Effector CD4-positive, alpha-beta T cell (primary cell): ENCODE results near the gene PAQR5.
"Not testable (repeated sequence)": the region's sequence is repeated elsewhere in the genome, so short reads cannot be mapped to it uniquely, and the experiment has no call there.

Experiments
- DNase-seq: peaks from one replicate; pipeline ENCODE4 v3.0.0-alpha.2; 2020

The PAQR5 gene

DNA sequence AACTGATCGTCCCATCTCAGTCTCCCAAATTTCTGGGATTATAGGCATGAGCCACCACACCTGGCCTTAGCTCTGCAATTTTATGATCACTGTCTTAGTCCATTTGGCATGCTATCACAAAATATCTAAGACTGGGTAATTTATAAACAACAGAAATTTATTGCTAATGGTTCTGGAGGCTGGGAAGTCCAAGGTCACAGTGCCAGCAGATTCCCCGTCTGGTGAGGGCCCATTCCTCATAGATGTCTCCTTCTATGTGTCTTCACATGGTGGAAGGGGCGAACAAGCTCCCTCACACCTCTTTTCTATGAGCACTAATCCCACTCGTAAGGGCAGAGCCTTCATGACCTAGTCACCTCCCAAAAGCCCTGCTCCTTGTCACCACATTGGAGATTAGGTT is 60.1 kb downstream of the PAQR5 start:
- DNase-seq: no peak

DNA sequence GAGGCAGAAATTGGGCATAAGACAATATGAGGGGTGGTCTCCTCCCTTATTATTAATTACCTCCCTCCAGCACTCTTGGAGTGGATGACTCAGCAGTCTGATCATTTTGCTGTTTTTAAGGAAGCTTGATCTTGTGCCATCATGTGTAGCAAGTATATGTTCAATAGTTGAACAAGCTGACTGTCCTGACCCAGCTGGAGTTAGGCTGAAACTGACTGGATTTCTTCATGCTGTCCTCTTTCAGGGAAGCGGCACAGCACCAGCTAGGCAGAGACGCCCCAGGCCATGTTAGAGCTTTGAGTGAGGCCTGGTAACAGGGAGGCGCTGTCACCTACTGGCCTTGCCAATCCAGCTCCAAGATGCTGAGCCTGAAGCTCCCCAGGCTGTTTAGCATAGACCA is 61.0 kb downstream of the PAQR5 start:
- DNase-seq: no peak

DNA sequence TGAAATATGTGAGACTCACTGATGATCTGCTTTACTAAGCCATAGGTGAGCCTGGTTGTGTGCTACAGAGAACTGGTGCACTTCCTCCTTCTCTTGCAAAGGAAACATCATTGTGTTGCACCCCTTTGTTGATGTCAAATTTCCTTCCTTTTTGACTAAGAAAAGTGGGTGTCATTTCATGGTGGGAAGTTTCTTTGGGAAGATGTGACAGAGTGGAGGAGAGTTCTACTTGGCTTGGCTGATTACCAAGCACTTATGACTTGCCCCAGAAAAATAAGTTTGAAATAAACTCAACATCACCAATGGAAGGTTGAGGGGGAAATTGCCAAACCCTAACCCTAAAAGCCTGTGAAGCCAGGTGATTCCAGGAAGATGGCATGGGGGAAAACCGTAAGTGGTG is 61.9 kb downstream of the PAQR5 start:
- DNase-seq: no peak

DNA sequence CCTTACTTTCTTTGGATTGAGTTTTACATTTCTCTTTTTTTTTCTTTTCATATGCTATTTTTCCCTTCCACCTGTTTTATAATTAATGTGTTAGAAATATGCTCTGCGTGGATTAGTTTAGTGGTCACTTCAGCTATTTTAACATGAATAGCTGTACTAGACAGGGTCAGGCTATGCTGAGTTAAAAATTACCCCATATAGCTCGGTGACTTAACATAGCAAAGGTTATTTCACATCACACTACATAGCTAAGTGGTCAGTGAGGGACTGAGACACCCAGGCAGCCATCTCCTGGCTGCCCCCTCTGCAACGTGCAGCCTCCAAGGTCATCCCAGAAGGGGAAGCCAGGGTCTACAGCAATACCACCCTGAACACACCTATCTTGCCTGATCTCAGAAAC is 68.5 kb downstream of the PAQR5 start:
- no peak for DNase-seq

DNA sequence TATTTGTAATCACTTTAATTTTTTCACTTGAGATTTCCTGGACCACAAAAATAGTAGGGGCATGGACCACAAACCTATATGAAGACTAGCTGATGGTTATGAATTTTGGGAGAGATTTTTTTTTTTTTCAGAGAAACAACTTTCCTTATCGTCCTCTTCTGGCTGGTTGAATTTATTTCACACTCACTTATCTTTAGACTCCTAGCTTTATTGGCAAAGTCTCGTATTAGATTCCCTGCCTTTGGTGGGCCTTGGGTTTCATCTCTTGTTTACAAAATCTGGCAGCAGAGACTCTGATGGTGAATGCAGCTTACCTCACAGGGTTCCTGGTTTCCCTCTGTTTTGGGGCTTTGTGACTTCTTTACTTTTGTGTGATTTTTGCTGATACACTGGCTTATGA is 70.9 kb downstream of the PAQR5 start:
- DNase-seq: no peak

DNA sequence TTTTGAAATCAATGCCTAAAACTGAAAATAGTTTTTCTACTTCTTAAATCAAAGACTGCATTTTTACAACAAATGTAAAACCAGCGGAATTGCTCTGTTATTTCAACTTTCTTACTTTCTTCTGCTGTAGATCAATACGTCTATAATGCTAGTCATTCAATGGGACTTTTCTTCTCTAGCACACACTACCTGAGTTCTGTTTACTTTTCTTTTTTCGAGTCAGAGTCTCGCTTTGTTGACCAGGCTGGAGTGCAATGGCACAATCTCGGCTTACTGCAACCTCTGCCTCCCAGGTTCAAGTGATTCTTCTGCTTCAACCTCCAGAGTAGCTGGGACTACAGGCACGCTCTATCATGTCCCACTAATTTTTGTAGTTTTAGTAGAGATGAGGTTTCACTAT is 74.7 kb downstream of the PAQR5 start:
- DNase-seq: no peak

DNA sequence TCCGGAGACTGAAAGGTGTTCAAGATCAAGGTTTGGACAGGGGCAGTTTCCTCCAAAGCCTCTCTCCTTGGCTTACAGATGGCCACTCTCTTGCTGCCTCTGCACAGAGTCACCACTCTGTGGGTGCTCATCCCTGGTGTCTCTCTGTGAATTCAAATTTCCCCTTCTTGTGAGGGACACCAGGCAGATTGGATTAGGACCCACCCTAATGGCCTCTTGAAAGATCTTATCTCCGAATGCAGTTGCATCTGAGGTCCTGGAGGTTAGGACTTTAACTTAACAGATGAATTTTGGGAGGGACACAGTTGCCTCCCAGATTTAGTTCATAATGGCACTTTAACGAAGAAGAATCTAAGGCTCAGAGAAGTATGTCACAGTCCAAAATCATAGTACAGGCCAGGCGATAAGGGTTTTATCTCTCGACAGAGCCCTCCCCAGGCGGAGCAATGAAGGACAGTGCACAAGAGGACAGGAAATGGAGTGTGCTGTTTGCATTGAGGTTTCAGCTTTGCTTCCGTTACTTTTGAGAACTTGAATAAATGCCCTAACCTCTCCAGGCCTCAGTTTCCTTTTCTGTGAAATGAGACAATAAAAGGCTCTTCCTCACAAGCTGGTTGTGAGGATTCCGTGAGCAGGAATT is 76.6 kb downstream of the PAQR5 start:
- DNase-seq: no peak

DNA sequence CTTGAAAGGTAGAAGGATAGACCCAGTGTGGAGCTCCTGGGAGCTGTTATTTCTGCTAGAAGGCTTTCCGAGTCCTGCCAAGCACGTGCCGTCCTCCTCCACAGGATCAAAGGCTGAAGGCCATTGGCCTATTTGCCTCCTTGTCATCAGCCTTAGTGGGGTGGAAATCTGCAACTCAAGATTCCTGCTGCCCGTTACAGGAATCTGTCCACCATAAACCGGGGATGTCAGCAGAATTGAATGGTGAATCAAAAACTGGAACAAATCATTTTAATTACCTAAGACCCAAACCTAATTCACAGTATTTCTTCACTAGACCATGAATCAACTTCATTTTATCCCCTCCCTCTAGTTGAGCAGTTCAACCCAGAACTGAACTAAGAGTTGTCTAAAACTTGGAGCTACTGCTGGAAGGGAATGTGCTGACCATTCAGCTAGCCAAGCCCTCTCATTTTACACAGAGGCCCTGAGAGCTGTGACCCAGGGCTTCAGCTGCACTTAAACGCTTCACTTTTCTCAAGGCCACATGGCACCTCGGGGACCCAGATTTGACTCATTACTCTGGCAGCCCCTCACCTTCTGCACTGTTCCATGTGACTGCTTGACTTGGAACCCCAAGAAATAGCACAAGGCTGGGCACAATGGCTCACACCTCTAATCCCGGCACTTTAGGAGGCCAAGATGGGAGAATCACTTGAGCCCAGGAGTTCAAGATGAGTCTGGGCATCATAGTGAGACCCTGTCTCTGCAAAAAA is 78.7 kb downstream of the PAQR5 start:
- no peak for DNase-seq

DNA sequence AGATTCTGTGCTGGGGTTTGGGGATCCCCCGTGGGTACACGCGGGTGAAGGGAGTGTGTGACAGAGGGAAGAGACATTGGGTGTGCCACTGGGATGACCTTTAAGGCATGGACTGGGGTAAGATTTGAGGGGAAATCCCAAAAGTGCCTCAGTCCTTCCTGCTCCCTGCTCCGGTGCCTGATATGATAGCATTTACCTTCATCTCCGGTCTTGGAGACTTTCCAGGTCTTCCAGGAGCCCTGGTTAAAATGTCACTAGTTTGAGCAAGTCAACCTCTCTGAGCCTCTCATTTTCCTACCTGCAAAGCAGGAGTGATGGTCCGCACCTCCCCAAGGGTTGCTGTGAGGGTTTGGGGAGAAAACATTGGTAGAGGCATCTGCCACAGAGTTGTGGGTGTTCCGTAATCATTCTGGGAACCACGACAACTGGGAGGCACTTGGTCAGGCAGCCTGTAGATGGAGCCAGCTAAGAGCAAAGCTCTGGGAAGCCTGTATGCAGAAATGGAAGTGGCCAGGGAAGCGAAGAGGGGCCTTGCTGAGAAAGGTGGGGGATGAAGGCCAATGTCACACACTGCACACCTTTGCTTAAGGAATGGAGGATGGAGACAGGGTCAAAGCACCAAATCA is 81.5 kb downstream of the PAQR5 start:
- DNase-seq: no peak

DNA sequence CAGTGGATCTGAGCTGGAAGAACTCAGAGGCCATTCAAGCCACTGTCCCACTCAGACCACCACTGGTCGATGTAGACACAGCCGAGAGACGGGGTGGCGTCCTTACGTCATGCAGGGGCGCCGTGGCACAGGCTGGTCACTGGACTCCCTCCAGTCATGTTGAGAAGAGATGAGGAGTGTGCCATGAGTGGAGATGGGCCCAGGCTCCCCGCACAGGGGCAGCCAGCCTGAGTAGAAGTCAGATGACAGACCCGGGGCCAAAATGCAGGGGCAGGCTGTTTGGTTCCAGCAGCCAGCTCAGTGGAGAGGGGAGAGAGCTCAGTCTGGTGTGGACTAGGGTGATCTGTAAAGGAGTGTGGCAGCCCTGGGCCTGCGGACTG is 82.0 kb downstream of the PAQR5 start:
- DNase-seq: no peak

DNA sequence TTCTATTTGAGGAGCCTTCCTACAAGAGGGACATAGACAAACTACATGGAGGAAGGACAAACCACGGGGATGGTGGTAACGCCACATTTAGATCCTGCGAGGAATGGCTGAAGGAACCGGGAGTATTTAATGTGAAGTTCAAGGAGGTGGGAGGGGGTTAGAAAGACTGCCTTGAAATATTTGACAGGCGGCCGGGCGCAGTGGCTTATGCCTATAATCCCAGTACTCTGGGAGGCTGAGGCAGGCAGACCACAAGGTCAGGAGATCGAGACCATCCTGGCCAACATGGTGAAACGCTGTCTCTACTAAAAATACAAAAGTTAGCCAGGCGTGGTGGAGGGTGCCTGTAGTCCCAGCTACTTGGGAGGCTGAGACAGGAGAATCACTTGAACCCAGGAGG is 83.5 kb downstream of the PAQR5 start:
- DNase-seq: not testable (repeated sequence)

DNA sequence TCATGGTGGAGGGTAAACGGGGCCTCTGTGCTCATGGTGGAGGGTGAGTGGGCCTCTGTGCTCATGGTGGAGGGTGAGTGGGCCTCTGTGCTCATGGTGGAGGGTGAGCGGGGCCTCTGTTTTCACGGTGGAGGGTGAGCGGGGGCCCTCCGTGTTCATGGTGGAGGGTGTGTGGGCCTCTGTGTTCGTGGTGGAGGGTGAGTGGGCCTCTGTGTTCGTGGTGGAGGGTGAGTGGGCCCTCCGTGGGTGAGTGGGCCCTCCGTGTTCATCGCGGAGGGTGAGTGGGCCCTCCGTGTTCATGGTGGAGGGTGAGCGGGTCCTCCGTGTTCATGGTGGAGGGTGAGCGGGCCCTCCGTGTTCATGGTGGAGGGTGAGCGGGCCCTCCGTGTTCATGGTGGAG is 85.4 kb downstream of the PAQR5 start:
- DNase-seq: not testable (repeated sequence)

DNA sequence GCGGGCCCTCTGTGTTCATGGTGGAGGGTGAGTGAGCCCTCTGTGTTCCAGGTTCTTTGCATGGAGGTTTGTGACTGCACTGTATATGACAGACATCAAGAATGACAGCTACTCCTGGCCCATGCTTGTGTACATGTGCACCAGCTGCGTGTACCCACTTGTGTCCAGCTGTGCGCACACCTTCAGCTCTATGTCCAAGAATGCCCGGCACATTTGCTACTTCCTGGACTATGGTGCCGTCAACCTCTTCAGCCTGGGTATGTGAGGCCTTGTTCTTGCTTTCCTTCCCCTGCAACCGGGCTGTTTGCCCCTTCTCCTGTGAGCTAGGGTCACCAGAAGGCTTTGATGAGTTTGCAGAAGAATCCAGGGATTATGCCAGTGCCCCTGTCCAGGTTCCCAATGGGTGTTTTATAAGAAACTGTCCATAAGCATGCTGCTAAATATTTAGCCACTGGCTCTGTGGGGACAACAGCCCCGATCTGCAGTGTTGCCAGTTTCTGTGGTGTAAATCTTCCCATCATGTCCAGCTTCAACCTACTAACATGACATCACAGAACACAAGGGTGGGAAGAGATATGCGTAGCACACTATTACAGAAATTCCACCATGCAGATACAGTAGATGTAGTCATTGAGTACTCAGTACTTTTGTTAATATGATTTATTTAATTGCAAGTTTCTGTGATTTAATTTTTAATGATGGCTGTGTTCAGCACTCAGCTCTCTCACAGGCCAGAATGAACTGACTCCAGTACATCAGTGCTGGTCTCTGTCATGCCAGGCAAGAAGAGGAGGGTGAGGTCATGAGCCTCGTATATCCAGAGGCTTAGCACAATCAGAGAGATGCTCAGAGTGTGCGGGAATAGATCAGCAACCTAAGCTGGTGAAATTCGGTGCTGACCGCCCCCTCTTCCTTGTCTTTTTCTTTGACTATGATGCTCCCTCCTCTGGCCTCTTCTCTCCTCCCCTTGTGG is 86.2 kb downstream of the PAQR5 start:
- DNase-seq: no peak

DNA sequence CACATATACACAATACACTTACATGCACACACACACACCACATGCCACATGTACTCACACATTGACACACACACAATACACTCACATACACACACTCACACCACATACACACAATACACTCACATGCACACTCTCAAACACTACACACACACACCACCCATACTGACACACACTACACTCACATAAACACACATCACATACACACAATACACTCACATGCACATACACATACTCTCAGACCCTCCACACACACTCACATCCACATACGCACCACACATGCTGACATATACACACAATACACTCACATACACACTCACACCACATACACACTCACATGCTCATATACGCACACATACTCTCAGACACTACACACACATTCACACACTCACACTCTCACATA is 87.1 kb downstream of the PAQR5 start:
- DNase-seq: no peak

DNA sequence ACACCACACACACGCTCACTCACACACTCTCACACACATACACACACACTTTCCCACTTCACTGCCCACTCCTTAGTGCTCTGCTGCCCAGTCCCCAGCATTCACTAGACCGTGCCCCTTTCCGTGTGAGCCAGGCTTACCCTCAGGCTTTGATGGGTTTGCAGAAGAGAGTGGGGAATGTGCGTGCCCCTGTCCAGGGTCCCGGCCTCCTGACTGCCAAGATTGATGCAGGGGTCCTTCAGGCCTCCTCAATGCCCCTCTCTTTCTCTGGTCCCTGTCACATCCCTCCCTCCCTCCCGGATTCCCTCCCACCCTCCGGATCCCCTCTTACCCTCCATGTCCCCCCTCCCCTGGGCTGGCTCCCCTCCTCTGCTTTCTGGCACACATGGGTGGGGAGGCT is 87.6 kb downstream of the PAQR5 start:
- DNase-seq: no peak

DNA sequence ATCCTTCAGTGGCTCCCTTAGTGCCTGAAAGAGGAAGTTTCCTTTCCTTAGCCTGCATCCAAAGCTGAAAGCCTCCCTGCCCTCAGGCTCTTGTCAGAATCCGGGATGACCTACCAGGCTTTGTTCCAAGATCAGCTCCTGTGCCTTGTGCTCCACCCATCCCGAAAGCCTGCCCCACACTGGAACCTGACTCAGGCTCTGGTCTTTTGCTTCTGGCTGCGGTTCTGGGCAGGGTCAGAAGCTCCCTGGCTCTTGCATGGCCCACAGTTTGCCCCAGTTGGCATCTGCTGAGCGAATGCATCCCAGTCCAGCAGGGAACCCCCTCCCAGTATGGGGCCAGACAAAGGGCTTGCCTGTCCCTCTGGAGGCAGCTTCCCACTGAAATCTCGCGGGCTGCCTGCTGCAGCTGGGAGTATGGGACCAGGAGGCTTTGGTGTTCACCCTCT is 89.6 kb downstream of the PAQR5 start:
- no peak for DNase-seq

DNA sequence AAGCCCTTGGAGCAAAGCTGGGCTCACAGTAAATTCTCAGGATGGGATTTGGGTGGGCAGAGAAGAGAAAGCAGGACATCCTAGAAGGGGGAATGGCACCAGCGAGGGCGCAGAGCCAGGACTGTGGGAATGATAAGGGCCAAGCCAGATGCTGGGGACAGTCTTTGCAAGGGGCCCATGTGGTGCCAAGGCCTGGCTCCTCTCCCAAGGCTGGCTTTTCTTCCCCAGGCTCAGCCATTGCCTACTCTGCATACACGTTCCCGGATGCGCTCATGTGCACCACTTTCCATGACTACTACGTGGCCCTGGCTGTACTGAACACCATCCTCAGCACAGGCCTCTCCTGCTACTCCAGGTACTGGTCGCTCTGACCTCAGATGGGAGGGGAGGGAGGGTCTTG is 90.7 kb downstream of the PAQR5 start:
- DNase-seq: no peak

DNA sequence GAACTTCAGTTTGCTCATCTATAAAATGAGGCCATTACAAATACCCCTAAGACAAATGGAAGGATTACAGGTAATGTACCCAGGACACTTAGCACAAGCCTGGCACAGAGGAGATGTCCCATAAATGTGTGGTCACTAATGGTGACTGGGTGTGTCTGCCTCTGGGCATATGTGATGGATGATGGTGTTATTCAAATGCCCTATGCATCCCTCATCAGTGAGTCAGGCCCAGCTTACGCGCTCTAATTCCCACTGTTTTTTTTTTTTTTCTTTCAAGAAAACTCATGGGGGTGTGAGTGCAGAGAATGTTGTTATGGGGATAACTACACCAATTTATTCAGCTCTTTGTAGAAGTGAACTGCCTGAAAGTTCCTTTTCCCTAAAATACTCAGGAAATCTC is 91.9 kb downstream of the PAQR5 start:
- no peak for DNase-seq

DNA sequence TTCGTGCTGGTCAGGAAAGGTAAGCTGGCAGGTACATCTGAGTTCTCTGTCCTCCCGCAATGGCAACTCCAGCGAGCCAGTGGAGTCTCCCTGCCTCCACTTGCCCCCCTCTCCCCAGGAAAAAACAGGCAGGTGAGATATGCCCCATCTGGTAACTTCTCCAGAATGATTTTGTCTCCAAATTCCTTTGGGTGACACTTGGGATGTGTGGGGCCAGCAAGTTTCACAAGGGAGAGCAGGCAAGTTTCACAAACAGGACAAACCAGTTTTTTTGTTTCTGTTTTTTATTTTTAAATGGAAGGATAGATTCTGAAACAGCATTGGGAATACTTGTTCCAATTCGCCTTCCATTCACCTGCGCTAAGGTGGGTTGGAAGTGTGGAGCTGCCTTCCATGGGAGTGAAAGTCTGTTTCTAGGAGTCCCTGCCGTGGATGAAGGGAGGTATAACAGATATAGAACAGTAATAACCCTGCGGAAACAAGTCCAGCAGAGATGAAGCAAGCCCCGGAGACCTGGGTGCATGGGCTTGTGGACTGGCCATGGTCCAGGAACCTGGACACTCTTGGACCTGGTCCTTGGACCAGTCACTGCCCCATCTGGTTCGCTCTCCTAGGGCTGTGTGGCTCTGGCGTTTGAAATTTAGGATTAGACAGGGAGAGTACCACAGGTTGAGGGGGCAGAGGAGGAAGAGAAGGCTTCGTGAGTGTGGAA is 92.5 kb downstream of the PAQR5 start:
- no peak for DNase-seq

DNA sequence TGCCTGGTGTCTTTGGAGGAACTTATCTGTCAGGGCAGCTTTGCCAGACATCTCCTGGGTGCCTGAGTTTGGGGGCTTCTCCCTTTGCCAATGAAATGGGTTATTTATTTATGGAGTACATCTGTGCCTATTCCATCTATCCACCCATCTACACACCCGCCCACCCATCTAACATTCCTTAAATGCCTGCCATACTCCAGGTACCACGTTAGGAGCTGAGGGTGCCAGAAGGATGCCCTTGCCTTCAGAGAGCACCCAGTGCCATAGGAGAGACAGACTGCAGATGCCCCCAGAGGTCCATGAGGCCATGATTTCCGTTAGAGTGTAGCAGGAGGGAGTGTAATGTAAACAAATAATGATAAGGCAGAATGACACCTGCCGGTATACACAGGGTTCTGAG is 93.6 kb downstream of the PAQR5 start:
- no peak for DNase-seq

DNA sequence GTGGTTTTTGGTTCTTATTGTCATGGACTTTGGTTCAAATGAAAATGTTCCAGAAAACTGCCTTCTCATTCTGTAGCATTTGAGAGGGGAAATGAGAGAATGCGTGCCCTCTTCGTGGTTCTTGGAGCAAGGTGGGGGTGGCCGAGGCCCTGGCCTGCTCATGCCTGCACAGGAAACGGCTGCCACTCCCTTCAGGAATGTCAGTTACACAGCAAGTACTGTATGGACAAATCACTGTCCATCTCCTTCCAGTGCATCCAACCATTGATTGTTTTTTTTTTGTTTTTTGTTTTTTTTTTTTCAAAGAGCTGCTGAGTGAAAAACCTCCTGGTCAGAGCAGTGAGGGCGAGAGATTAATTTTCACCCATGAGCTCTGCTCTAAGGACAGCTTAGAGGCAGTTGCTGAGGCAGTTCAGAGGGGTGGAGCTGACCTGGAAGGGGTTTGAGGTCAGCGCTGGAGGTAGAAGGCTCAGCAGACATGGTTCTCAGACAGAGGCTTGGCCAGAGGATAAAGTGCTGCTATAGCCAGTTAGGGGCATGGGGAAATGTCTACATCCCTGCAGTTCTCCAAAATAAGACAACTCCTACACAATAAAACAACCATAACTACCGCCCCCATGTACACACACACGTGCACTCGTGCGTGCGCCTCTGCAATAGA is 95.2 kb downstream of the PAQR5 start:
- no peak for DNase-seq
